Activated naive CD8-positive, alpha-beta T cell treated with anti-CD3 and anti-CD28 coated beads, Interleukin-2, amount 50 U/mL, for 24 hours (primary cell): Measurements from ENCODE around the gene PFN3.

Experiments used
- ATAC-seq: fragments of 150-1000 bp; cut with Tn5 transposase; one replicate; pipeline ENCODE4 v1.10.0; 2021
- DNase-seq: peaks from one replicate; pipeline ENCODE4 v3.0.0; 2021
- H3K27ac Mint-ChIP-seq: one replicate; pipeline ENCODE4 v1.8.0; 2021; ENCODE audit warnings: mild to moderate bottlenecking, mixed read lengths
- H3K27me3 Mint-ChIP-seq: one replicate; pipeline ENCODE4 v1.8.0; 2021; ENCODE audit warnings: mixed read lengths
- H3K36me3 Mint-ChIP-seq: one replicate; pipeline ENCODE4 v1.8.0; 2021; ENCODE audit warnings: low read depth, mixed read lengths
- H3K4me1 Mint-ChIP-seq: one replicate; pipeline ENCODE4 v1.8.0; 2021; ENCODE audit warnings: mixed read lengths
- H3K4me3 Mint-ChIP-seq: one replicate; pipeline ENCODE4 v1.8.0; 2021; ENCODE audit warnings: mild to moderate bottlenecking, moderate library complexity, mixed read lengths
- H3K9me3 Mint-ChIP-seq: one replicate; pipeline ENCODE4 v1.8.0; 2021; ENCODE audit warnings: mixed read lengths

PFN3 gene

DNA sequence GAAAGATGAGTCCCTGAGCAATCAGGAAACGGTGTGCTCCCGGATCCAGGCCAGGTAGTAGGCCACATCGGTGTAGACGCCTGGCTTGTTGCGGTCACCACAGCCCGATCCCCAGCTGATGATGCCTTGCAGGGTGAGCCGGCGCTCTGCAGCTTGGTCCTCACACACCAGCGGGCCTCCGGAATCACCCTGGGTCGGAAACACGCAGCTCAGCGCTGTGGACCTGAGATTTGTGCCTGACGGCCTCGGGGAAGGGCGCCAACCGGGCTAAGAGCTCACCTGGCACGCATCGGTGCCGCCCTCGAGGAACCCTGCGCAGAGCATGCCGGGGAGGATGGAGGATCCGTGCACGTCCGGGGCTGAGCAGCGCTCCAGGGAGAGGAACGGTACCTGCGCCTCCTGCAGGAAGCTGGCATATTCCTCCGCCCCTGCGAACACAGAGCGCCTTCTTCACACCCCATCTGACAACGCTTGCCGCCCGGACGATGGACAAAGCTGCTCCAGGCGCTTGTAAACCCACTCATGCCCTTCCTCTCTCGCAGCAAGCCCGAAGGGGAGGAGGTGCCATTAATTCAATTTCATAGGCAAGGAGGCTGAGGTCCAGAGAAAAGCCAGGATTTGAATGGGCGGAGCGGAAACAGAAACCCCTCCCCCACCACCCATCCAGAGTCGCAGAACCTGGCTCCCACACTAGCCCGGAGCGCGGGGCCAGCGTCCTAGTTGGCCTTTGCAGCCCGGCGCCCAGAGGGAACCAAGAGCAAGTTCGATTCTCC, 2.0 kb upstream of the PFN3 start:
- DNase-seq: peak; percentile 74
- H3K27me3 Mint-ChIP-seq: peaks cover 26% of the 10 kb centered on the region
- no peaks in the 10 kb centered on the region for H3K9me3 Mint-ChIP-seq
- H3K36me3 Mint-ChIP-seq: no peaks in the 10 kb centered on the region
- peak; percentile 53 for ATAC-seq
- H3K4me3 Mint-ChIP-seq: peak overlapping the region; percentile 73
- peaks cover 28% of the 10 kb centered on the region for H3K4me1 Mint-ChIP-seq
- no peak overlapping the region for H3K27ac Mint-ChIP-seq

GRCh38 chr5:177397875-177398390, 2.5 kb downstream of the PFN3 start:
- DNase-seq (no peak), ATAC-seq (no peak)
- Mint-ChIP-seq H3K27me3 (peaks cover 20% of the 10 kb centered on the region), H3K4me1 (peaks cover 10% of the 10 kb centered on the region), H3K36me3 (no peaks in the 10 kb centered on the region), H3K27ac (no peak overlapping the region), H3K9me3 (no peaks in the 10 kb centered on the region), H3K4me3 (no peak overlapping the region)

- Mint-ChIP-seq H3K27me3 (peaks cover 10% of the 10 kb centered on the region), H3K4me3 (no peak overlapping the region), H3K4me1 (peaks cover 2% of the 10 kb centered on the region), H3K36me3 (no peaks in the 10 kb centered on the region), H3K27ac (no peak overlapping the region), H3K9me3 (no peaks in the 10 kb centered on the region)
- no peak for ATAC-seq
- no peak for DNase-seq
Measured at GRCh38 chr5:177396807-177397206, 3.7 kb downstream of the PFN3 start.

DNA sequence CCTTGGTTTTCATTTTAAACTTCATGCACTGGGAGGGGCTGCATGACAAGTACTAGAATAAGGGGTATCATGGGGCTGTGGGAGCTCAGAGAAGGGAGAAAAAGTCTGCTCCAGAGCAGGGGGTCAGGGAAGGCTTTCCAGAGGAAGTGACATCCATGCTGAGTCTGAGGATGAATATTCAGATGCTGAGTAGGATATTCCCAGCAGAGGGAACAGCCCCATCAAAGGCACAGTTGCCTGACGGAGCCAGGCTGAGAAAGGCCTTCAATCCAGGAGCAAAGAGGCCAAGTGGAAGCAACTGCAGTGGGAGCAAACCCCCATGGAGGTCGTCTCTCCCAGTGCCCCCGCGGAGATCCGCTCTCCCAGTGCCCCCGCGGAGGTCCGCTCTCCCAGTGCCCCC, 4.4 kb downstream of the PFN3 start:
- DNase-seq: no peak
- Mint-ChIP-seq H3K36me3 (no peaks in the 10 kb centered on the region), H3K9me3 (no peaks in the 10 kb centered on the region), H3K27me3 (peaks cover 3% of the 10 kb centered on the region), H3K27ac (no peak overlapping the region), H3K4me1 (peaks cover 6% of the 10 kb centered on the region), H3K4me3 (no peak overlapping the region)
- no peak for ATAC-seq

GRCh38 chr5:177393990-177394389, 6.5 kb downstream of the PFN3 start:
- Mint-ChIP-seq H3K4me3 (no peak overlapping the region), H3K27ac (no peak overlapping the region), H3K4me1 (peaks cover 26% of the 10 kb centered on the region), H3K27me3 (peaks cover 1% of the 10 kb centered on the region), H3K36me3 (no peaks in the 10 kb centered on the region), H3K9me3 (no peaks in the 10 kb centered on the region)
- ATAC-seq (no peak), DNase-seq (no peak)

GRCh38 chr5:177393206-177393765, 7.2 kb downstream of the PFN3 start:
- DNase-seq (no peak), ATAC-seq (no peak)
- H3K4me3 Mint-ChIP-seq: no peak overlapping the region
- no peaks in the 10 kb centered on the region for H3K36me3 Mint-ChIP-seq
- H3K27me3 Mint-ChIP-seq: peaks cover 1% of the 10 kb centered on the region
- no peak overlapping the region for H3K27ac Mint-ChIP-seq
- peaks cover 33% of the 10 kb centered on the region for H3K4me1 Mint-ChIP-seq
- H3K9me3 Mint-ChIP-seq: no peaks in the 10 kb centered on the region

DNA sequence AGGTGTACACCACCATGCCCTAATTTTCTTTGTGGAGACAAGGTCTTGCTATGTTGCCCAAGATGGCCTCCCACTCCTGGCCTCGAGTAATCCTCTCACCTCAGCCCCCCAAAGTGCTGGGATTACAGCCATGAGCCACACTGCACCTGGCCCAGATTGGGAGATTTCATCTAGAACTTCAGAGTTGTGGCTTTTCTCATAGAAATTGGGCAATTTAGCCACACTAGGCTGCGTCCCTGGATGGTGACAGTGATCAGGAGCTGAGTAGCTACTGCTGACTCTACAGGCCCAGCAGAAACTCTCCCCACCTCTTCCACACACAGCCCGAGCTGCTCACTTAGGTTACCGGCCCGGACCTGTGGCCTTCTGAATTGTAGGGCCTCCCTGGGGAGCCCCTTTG, 7.7 kb downstream of the PFN3 start:
- ATAC-seq: no peak
- DNase-seq: no peak
- no peak overlapping the region for H3K27ac Mint-ChIP-seq
- H3K36me3 Mint-ChIP-seq: no peaks in the 10 kb centered on the region
- no peaks in the 10 kb centered on the region for H3K9me3 Mint-ChIP-seq
- no peak overlapping the region for H3K4me3 Mint-ChIP-seq
- H3K27me3 Mint-ChIP-seq: peaks cover 1% of the 10 kb centered on the region
- H3K4me1 Mint-ChIP-seq: peaks cover 38% of the 10 kb centered on the region

- ATAC-seq (peak; percentile 74), DNase-seq (peak; percentile 90)
- no peaks in the 10 kb centered on the region for H3K36me3 Mint-ChIP-seq
- peak overlapping the region; percentile 50 for H3K4me3 Mint-ChIP-seq
- H3K9me3 Mint-ChIP-seq: no peaks in the 10 kb centered on the region
- H3K27ac Mint-ChIP-seq: peak overlapping the region; percentile 87
- peaks cover 40% of the 10 kb centered on the region for H3K4me1 Mint-ChIP-seq
- H3K27me3 Mint-ChIP-seq: peaks cover 1% of the 10 kb centered on the region
Measured at GRCh38 chr5:177390363-177391300, 9.8 kb downstream of the PFN3 start.

DNA sequence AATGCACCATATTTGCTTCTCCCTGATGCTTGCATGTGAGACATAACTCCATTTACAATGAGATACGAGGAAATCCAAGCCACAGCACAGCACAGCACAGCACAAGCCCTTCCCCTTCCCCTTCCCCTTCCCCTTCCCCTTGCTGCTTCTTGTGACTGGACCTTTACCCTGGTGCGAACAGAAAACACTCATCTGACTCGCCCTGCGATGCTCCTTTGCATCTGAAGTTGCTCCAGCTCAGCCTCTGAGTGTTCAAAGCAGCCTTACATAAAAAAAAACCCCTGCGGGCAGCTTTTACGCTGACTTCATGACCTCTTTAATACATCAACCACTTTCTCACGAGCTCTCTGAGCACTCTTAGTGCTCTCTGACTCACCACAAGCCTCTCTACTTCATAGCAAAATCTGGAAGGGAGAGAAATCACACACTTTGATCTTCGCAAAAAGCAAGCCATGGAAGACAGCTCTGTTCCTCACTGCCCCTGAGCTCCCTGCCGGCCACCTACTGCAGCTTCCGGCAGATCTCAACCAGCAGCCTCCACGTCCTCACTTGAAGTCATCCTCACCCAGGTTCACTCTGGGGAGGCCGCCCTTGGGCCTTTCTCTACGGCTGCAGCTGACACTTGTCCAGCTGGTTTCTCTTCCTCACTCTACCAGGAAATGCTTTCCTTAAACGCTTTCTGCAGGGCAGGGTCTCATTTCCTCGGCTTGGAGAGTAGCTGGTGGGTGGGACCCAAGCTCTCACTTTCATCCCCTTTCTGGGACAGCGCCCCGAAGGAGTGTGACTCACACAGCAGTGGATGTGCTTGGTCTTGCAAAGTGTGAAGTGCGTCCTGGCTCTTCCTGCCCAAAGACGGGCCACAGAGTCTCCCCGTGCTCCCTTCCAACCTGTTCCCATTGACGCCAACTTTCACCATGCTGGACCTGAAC, 11.0 kb downstream of the PFN3 start:
- H3K9me3 Mint-ChIP-seq: no peaks in the 10 kb centered on the region
- no peaks in the 10 kb centered on the region for H3K36me3 Mint-ChIP-seq
- peaks cover 46% of the 10 kb centered on the region for H3K4me1 Mint-ChIP-seq
- H3K4me3 Mint-ChIP-seq: peak overlapping the region; percentile 28
- H3K27me3 Mint-ChIP-seq: peaks cover 1% of the 10 kb centered on the region
- peak; percentile 77 for ATAC-seq
- peak; percentile 32 for DNase-seq
- H3K27ac Mint-ChIP-seq: peak overlapping the region; percentile 87

GRCh38 chr5:177388521-177389052, 11.9 kb downstream of the PFN3 start:
- H3K9me3 Mint-ChIP-seq: no peaks in the 10 kb centered on the region
- no peaks in the 10 kb centered on the region for H3K36me3 Mint-ChIP-seq
- H3K4me1 Mint-ChIP-seq: peaks cover 46% of the 10 kb centered on the region
- H3K27ac Mint-ChIP-seq: peak overlapping the region; percentile 5
- DNase-seq (no peak), ATAC-seq (no peak)
- no peak overlapping the region for H3K4me3 Mint-ChIP-seq
- H3K27me3 Mint-ChIP-seq: peaks cover 1% of the 10 kb centered on the region

GRCh38 chr5:177387405-177387804, 13.1 kb downstream of the PFN3 start:
- H3K27ac Mint-ChIP-seq: no peak overlapping the region

GRCh38 chr5:177386542-177386941, 13.9 kb downstream of the PFN3 start:
- Mint-ChIP-seq H3K9me3 (no peaks in the 10 kb centered on the region), H3K4me1 (peaks cover 49% of the 10 kb centered on the region), H3K27me3 (peaks cover 1% of the 10 kb centered on the region), H3K4me3 (no peak overlapping the region), H3K27ac (no peak overlapping the region), H3K36me3 (no peaks in the 10 kb centered on the region)
- DNase-seq (no peak), ATAC-seq (no peak)

More at GRCh38 chr5:177387405-177387804, 13.1 kb downstream of the PFN3 start:
- ATAC-seq (no peak), DNase-seq (no peak)
- no peaks in the 10 kb centered on the region for H3K36me3 Mint-ChIP-seq
- no peak overlapping the region for H3K4me3 Mint-ChIP-seq
- peaks cover 1% of the 10 kb centered on the region for H3K27me3 Mint-ChIP-seq
- H3K9me3 Mint-ChIP-seq: no peaks in the 10 kb centered on the region
- H3K4me1 Mint-ChIP-seq: peaks cover 47% of the 10 kb centered on the region

DNA sequence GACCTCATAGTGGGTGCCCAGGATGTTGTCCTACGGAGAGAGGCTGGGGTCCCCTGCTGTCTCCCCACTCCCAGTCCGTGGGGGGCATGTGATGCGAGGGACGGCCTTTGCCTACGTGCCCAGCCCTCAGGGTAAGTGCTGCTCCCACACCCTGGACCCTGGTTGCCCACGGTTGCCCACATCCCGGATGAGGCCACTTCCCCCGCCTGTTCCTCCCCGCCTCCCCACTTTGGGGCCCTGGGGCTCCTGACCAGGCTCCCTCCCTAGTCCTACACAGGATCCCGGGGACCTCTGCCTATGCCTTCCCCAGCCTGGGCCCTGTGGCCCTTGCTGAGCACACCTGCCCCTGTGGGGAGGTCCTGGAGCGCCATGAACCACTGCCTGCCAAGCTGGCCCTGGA, 14.7 kb downstream of the PFN3 start:
- H3K9me3 Mint-ChIP-seq: no peaks in the 10 kb centered on the region
- DNase-seq (no peak), ATAC-seq (no peak)
- H3K36me3 Mint-ChIP-seq: no peaks in the 10 kb centered on the region
- H3K27ac Mint-ChIP-seq: no peak overlapping the region
- H3K4me3 Mint-ChIP-seq: no peak overlapping the region
- H3K27me3 Mint-ChIP-seq: peaks cover 3% of the 10 kb centered on the region
- peaks cover 45% of the 10 kb centered on the region for H3K4me1 Mint-ChIP-seq
